Nephron (organoid): ENCODE measurements around the gene GALT.

ENCODE experiments used
- H3K27ac Mint-ChIP-seq, 3 experiments: 2 replicates each; pipeline ENCODE4 v1.8.0; 2020; ENCODE audit warnings: mixed read lengths in 3 of 3, mild to moderate bottlenecking in 2 of 3, moderate library complexity in 1 of 3
- H3K27me3 Mint-ChIP-seq: 2 replicates; pipeline ENCODE4 v1.8.0; 2021; ENCODE audit warnings: low read depth, mild to moderate bottlenecking, moderate library complexity, mixed read lengths
- H3K36me3 Mint-ChIP-seq: 2 replicates; pipeline ENCODE4 v1.8.0; 2020; ENCODE audit warnings: low read depth, mixed read lengths
- H3K4me1 Mint-ChIP-seq: 2 replicates; pipeline ENCODE4 v1.8.0; 2020; ENCODE audit warnings: mixed read lengths
- H3K4me3 Mint-ChIP-seq, 3 experiments: 2 replicates each; pipeline ENCODE4 v1.8.0; 2020; ENCODE audit warnings: mild to moderate bottlenecking in 3 of 3, mixed read lengths in 3 of 3, moderate library complexity in 2 of 3
- H3K9me3 Mint-ChIP-seq: 2 replicates; pipeline ENCODE4 v1.8.0; 2020; ENCODE audit warnings: mixed read lengths
- TF ChIP-seq, protein P1 (sequence below), 3 experiments: fragments of 200-600 bp; sonication (generic); IDR thresholded peaks; one replicate each; pipeline ENCODE4 v1.5.0; 2021; ENCODE audit warnings: antibody characterized with exemption in 3 of 3; ENCODE audit not compliant: unreplicated experiment in 3 of 3

GALT gene

DNA sequence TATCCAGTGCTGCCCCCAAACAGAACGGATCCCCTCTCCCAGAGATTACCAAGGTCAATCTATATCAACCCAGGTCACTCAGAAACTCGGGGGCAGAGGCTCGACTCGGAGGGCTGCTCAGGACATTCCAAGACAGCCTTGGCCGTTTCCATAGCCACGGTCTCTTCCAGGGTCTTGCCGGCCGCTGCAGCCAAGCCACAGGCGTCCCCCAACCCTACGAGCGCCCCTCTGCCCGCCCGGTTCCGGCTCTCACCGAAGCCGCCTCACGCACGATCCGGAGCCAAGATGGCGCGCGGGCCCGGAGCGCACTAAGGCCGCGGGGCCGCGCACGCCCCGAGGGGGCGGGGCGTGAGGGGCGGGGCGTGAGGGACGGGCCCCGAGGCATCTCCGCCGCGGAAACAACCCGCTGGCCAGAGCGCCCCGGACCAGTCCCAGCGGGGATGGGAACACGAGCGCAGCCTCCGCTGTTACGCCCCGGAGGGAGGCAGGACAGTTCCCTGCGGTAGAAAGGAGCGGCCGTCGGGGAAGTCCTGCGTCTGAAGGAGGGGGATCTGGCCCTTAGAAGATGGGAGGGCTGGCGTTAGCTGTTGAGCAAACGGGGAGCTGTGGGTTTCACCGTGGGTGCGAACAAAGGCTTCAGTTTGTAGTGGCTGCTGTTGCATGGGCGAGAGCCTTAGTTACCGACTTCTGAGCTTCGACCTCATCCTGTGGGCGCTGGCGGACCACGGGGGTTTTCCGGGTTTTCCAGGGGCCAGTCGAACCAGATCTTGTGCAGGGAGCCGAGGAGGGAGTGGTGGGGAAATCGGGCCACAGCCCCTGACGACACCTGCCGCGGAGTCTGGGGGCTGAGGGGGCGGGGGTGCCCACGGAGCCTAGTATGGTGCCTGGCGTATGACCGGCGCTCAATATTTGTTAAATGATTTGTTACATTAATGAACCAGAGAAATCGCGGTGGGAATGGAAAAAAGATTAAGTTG, 34.4 kb upstream of the GALT start, which contains the start of gene RPP25L:
Gene RPP25L, minus strand, starts transcription at position 287 of the 977 bp plus-strand sequence. CDS start 801 bp downstream, outside the sequence.
- Mint-ChIP-seq H3K27ac (peak within 1 kb of the TSS; percentile 85 to 86 (median 85)), H3K4me3 (peak within 1 kb of the TSS; percentile 84 to 91 (median 90)), H3K9me3 (no peaks in the 10 kb centered on the region), H3K27me3 (no peaks in the 10 kb centered on the region), H3K36me3 (peaks cover 16% of the 10 kb centered on the region), H3K4me1 (peaks cover 21% of the 10 kb centered on the region)
- TF ChIP-seq, protein P1, sequence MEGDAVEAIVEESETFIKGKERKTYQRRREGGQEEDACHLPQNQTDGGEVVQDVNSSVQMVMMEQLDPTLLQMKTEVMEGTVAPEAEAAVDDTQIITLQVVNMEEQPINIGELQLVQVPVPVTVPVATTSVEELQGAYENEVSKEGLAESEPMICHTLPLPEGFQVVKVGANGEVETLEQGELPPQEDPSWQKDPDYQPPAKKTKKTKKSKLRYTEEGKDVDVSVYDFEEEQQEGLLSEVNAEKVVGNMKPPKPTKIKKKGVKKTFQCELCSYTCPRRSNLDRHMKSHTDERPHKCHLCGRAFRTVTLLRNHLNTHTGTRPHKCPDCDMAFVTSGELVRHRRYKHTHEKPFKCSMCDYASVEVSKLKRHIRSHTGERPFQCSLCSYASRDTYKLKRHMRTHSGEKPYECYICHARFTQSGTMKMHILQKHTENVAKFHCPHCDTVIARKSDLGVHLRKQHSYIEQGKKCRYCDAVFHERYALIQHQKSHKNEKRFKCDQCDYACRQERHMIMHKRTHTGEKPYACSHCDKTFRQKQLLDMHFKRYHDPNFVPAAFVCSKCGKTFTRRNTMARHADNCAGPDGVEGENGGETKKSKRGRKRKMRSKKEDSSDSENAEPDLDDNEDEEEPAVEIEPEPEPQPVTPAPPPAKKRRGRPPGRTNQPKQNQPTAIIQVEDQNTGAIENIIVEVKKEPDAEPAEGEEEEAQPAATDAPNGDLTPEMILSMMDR (IDR thresholded peaks at IDR 0.05; ENCODE audit: unreplicated experiment in 3 of 3), result no peak

DNA sequence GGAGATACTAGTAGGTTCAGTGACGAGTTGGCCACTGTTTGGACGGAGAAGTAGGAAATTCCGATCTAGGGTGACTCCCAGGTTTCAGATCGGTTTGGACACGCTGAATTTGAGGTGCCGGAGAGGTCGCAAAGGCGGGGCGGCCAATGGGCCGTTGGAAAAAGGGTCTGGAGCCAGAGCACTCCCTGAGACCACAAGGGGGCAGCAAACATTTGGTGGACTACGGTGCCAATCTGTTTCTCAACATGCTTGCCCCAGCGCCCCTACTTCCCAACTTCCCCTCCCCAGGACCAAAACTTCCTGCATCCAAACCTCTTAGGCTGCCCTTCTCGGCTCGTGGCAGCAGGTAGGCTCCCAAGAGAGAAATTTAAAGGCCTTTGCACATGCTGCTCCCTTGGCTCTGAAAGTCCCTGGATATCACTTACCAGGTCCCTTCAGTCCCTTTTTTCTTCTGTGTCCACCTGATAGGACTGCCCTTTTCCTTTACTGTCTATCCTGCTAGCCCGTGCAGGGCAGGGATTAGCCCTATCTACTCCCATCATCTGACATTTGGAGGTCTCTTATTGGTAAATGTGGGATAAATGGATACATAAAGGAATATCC, 33.6 kb upstream of the GALT start:
- Mint-ChIP-seq H3K9me3 (no peaks in the 10 kb centered on the region), H3K4me1 (peaks cover 21% of the 10 kb centered on the region), H3K4me3 (peak overlapping the region; percentile 84 to 91 (median 90)), H3K27me3 (no peaks in the 10 kb centered on the region), H3K27ac (peak overlapping the region; percentile 26 to 86 (median 85)), H3K36me3 (peaks cover 16% of the 10 kb centered on the region)
- TF ChIP-seq, protein P1 (IDR thresholded peaks at IDR 0.05; ENCODE audit: unreplicated experiment in 3 of 3), result peak; percentile 81 to 87 (median 82)

DNA sequence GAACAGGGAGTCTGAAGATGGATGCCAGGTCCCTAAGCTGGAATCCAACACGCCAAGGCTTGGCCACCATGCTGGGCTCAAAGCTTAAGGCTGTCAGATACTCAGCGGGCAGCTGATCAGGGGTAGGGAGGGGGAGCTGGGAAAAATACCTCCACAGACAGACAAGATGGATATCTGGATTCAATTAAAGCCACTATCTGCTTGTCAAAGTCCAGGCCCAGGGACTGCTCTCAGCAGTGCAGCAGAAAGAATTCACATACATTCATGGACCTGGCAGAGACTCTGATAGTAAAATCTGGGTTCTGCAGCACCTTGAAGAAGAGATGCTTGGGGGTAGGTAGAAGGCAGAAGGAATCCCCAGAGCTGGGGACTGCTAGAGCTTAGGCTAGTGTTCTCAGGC, 31.3 kb upstream of the GALT start:
- Mint-ChIP-seq H3K4me1 (peaks cover 31% of the 10 kb centered on the region), H3K27me3 (no peaks in the 10 kb centered on the region), H3K27ac (no peak overlapping the region), H3K36me3 (peaks cover 16% of the 10 kb centered on the region), H3K9me3 (no peaks in the 10 kb centered on the region), H3K4me3 (peak overlapping the region in 1 of 3 experiments; percentile 38)
- TF ChIP-seq, protein P1 (IDR thresholded peaks at IDR 0.05; ENCODE audit: unreplicated experiment in 3 of 3), result no peak

DNA sequence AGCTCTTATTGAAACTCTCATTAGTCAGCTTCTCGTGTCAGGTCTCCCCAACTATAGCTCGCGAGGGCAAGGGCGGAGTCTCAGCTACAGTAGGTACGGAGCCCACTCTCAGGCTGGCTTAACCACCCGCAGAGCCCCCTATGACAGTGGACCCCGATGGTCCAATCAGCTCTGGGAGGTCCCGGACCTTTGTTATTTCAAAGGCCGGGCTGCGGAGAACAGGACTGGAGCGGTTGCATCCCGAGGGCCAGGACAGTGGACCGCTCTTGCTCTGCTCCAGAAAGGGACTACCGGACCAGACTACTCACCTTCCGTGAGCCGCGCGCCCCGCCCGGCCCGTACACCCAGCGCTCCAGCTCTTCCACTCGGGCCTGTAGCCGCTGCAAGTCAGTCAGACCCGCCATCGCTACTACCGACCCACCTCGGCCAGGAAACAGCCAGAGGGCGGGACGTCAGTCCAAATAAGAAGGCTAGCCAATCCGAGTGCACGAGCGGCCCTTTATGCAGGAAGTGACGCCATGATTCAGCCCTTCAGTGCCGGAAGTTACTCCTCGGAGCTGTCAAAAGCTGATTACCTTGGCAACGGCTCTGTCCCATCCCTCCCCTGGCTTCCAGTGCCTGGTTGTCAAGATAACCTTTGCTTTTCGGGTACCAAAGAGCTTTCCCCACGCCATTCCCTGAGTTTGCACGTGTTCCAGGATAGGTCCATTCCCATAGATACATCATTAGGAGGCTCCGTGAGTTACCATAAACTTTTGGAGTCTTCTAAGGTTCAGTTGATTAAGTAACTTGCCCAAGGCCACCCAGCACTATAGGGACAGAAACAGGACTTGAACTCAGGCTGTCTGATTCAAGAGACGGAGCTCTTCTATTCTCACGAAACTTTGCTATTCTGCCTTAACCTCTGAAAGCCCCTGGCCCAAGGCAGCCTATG, 26.1 kb upstream of the GALT start, which contains the start of gene DCTN3:
Gene DCTN3, minus strand, starts transcription at position 435 of the 934 bp plus-strand sequence. Its CDS starts 31 bp downstream, at position 404.
- peaks cover 32% of the 10 kb centered on the region for H3K27me3 Mint-ChIP-seq
- TF ChIP-seq, protein P1 (IDR thresholded peaks at IDR 0.05; ENCODE audit: unreplicated experiment in 3 of 3), result no peak

More for the DNA sequence above, 26.1 kb upstream of the GALT start, which contains the start of gene DCTN3:
- H3K4me3 Mint-ChIP-seq, result peak within 1 kb of the TSS; percentile 90 to 96 (median 95)
- H3K9me3 Mint-ChIP-seq, result no peaks in the 10 kb centered on the region
- H3K4me1 Mint-ChIP-seq, result peaks cover 20% of the 10 kb centered on the region
- H3K27ac Mint-ChIP-seq, result peak within 1 kb of the TSS; percentile 14 to 65 (median 25)
- H3K36me3 Mint-ChIP-seq, result peaks cover 10% of the 10 kb centered on the region
